AG04450 (cell line): Measurements from ENCODE around the gene ACBD6. TPM values are rescaled to one million over a fixed set of nuclear protein-coding genes. Genes with fewer than 3 reads are reported as not detected.
A peak's percentile ranks its signal among the peaks of the same experiment; 100 is the strongest.
"Not testable (repeated sequence)": the region's sequence is repeated elsewhere in the genome, so short reads cannot be mapped to it uniquely, and the experiment has no call there.

Experiments used
- CTCF ChIA-PET: fragments of 300-600, 350-600 bp; formaldehyde crosslinking; extraction: SDS; loops from one replicate; lab custom pipeline; 2022; ENCODE audit warnings: antibody characterized with exemption, inconsistent platforms; lab: Charles Lee
- POLR2A ChIA-PET: fragments of 350-600 bp; formaldehyde crosslinking; extraction: SDS; loops from one replicate; lab custom pipeline; 2021; ENCODE audit warnings: antibody characterized with exemption, inconsistent platforms; lab: Yijun Ruan, JAX
- DNase-seq: peaks from one replicate; pipeline ENCODE4 v3.0.0-alpha.2; 2011; ENCODE audit warnings: low read depth, low spot score
- H3K27ac ChIP-seq: one replicate; pipeline ENCODE4 v1.5.1; 2012; ENCODE audit warnings: low read depth, low read length, control low read depth
- H3K27me3 ChIP-seq: one replicate; pipeline ENCODE4 v1.6.0; 2012; ENCODE audit warnings: low read length; ENCODE audit not compliant: control insufficient read depth, insufficient read depth
- H3K4me3 ChIP-seq: 2 replicates; pipeline ENCODE4 v1.5.1; 2011; ENCODE audit warnings: mild to moderate bottlenecking, low read depth, low read length, control low read depth
- H3K9me3 ChIP-seq: 2 replicates; pipeline ENCODE4 v1.5.1; 2012; ENCODE audit warnings: low read length; ENCODE audit not compliant: control insufficient read depth, insufficient read depth
- polyA plus RNA-seq: library from polyadenylated mRNA; depleted of rRNA; stranded (reverse); fragments of >200 nt; gene quantifications from 2 replicates; pipeline ENCODE4 v1.2.3, GENCODE V29; 2011
- TF ChIP-seq, protein P1 (sequence below): IDR thresholded peaks from 2 replicates; pipeline ENCODE4 v1.5.1; 2011; ENCODE audit warnings: low read depth, low read length, control low read depth, inconsistent platforms

Gene ACBD6
- polyA plus RNA-seq, 1 experiment, result 87.6 TPM

DNA sequence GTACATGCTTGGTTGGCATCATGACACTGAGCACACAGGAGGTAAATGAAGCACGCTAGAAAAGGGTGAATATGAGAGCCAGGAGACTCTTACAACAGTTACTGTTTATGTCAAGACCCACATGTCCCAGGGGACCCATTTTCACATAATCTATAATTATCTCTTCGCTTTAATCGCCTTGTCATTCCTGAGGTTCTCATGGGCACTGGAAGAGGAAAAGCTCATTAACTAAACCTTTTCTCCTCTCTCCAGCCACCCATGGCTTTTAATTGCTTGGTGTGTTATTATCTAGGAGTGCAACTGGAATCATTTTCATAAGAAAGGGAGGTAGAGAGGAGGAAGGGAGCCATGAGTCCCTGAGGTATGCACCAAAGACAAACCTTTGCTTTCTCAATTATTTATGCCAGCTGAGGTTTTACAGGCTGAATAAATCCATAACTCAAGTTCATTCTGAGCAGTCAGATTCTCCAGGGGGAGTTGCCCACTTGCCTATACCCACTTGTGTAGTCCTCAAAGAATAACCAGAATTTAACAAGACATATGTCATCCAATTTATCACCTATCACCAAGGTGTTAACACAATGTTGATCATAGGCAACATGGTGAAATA lies 77.4 kb downstream of the ACBD6 start:
- no peaks in the 10 kb centered on the region for H3K9me3 ChIP-seq
- ChIA-PET CTCF (interaction anchor here (0.6 to 3.6 kb wide), 2 partner anchors 9 to 61 kb away, joined by 3 to 11 read pairs; no protein-coding TSS in a partner anchor), POLR2A (no interaction called here)
- H3K4me3 ChIP-seq, result no peak overlapping the region
- TF ChIP-seq, protein P1, sequence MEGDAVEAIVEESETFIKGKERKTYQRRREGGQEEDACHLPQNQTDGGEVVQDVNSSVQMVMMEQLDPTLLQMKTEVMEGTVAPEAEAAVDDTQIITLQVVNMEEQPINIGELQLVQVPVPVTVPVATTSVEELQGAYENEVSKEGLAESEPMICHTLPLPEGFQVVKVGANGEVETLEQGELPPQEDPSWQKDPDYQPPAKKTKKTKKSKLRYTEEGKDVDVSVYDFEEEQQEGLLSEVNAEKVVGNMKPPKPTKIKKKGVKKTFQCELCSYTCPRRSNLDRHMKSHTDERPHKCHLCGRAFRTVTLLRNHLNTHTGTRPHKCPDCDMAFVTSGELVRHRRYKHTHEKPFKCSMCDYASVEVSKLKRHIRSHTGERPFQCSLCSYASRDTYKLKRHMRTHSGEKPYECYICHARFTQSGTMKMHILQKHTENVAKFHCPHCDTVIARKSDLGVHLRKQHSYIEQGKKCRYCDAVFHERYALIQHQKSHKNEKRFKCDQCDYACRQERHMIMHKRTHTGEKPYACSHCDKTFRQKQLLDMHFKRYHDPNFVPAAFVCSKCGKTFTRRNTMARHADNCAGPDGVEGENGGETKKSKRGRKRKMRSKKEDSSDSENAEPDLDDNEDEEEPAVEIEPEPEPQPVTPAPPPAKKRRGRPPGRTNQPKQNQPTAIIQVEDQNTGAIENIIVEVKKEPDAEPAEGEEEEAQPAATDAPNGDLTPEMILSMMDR, result no peak
- H3K27me3 ChIP-seq, result no peaks in the 10 kb centered on the region
- H3K27ac ChIP-seq, result no peak overlapping the region
- DNase-seq, result no peak

DNA sequence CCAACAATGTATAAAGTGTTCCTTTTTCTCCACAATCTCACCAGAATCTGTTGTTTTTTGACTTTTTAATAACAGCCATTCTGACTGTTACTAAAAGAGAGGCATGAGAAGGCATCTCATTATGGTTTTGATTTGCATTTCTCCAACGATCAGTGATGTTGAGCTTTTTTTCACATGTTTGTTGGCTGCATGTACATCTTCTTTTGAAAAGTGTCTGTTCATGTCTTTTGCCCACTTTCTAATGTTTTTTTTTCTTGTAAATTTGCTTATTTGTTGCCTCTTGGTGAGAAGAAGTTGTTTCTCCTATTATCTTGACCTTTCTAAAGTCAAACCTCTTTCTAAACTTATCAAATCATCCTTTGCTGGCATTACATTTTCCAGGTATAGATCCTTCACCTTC lies 80.8 kb downstream of the ACBD6 start:
- Histone ChIP-seq H3K27ac (no peak overlapping the region), H3K27me3 (no peaks in the 10 kb centered on the region), H3K9me3 (no peaks in the 10 kb centered on the region), H3K4me3 (no peak overlapping the region)
- ChIA-PET POLR2A (no interaction called here), CTCF (interaction anchor here (1.3 kb wide), 1 partner anchor 168 kb away, joined by 4 read pairs; no protein-coding TSS in a partner anchor)
- no peak for DNase-seq
- TF ChIP-seq, protein P1, result no peak

DNA sequence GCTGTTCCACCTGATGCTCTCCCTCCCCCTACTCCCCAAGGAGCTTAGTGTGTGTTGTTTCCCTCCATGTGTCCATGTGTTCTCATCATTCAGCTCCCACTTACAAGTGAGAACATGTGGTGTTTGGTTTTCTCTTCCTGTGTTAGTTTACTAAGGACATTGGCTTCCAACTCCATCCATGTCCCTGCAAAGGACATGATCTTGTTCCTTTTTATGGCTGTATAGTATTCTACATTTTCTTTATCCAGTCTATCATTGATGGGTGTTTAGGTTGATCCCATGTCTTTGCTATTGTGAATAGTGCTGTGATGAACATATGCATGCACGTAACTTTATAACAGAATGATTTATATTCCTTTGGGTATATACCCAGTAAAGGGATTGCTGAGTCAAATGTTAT lies 81.2 kb downstream of the ACBD6 start:
- DNase-seq, H3K9me3 ChIP-seq, H3K27me3 ChIP-seq, POLR2A ChIA-PET, H3K4me3 ChIP-seq, H3K27ac ChIP-seq, CTCF ChIA-PET: not testable (repeated sequence)

DNA sequence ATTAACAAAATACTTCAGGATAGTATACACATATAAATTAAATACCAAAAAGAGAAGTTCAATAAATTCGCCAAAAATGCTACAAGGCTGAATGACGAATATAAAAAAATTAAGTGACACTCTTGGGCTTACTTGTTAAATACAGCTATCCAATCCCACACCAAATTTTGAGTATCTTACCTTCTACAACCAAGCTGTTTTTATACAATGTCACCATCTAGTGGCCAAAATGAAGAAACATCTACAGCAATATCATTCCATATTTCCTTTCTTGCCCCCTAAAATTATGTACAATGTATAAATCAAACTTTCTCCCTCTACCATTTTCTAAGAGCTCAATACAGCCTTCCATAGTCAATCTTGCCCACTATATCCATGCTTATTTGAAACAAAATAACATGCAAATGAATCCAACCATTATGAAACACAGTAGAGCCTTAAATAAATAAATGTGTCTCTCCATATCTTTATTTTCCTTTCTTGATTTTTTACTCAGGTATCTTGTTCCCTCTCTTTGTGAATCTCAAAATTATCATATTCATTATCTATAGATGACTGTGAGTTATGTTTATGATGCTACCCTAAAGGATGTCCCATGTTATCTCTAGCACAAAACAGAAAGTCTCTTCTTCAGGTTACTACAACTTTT lies 86.3 kb downstream of the ACBD6 start:
- POLR2A ChIA-PET, result no interaction called here
- H3K4me3 ChIP-seq, result no peak overlapping the region
- H3K9me3 ChIP-seq, result no peaks in the 10 kb centered on the region
- CTCF ChIA-PET, result interaction anchor here (0.6 to 4.6 kb wide), 11 partner anchors 9 to 228 kb away, joined by 3 to 34 read pairs (median 5); no protein-coding TSS in a partner anchor
- H3K27ac ChIP-seq, result no peak overlapping the region
- no peaks in the 10 kb centered on the region for H3K27me3 ChIP-seq
- no peak for DNase-seq
- TF ChIP-seq, protein P1, result peak; percentile 64

DNA sequence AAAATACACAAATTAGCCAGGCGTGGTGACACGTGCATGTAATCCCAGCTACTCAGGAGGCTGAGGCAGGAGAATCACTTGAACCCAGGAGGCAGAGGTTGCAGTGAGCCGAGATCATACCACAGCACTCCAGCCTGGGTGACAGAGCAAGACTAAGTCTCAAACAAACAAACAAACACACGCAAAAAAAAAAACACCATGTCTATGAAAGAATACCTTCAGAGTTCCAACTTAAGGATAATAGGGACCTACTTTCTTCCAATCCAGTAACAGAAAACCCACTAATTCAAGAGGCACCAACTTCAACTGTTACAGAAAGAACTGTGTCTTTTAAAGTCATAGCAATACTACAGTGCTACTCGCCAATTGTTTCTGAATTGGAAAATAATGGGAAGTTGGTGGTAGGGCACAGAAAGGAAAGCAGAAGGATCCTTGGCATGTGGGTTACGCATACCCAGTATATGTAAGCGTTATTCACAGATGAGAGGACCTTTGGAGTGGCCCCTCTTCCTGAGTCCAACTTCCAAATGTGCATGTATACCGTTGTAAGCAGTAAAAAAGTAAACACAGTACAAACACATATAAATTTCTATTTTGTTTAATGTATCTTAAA lies 87.0 kb downstream of the ACBD6 start:
- H3K27me3 ChIP-seq, result no peaks in the 10 kb centered on the region
- no peak for DNase-seq
- no peak overlapping the region for H3K4me3 ChIP-seq
- no peaks in the 10 kb centered on the region for H3K9me3 ChIP-seq
- CTCF ChIA-PET, result interaction anchor here (0.6 to 4.6 kb wide), 8 partner anchors 9 to 227 kb away, joined by 3 to 34 read pairs (median 6); no protein-coding TSS in a partner anchor
- TF ChIP-seq, protein P1, result no peak
- POLR2A ChIA-PET, result no interaction called here
- no peak overlapping the region for H3K27ac ChIP-seq
